ENCODE data around the gene TSPYL1.

- TF ChIP-seq GATA3 (IDR thresholded peaks at IDR 0.05; ENCODE audit: low read depth, low read length): no peak
- no peak for TF ChIP-seq GATA2 (IDR thresholded peaks at IDR 0.05; ENCODE audit: low read depth, low read length)
Observed at GRCh38 chr6:116239256-116239655, 40.5 kb downstream of the TSPYL1 start.
